ENCODE results near the gene POLG2.
"Not testable (repeated sequence)": the region's sequence is repeated elsewhere in the genome, so short reads cannot be mapped to it uniquely, and the experiment has no call there.

The POLG2 gene

GRCh38 chr17:64461788-64462187, 35.1 kb downstream of the POLG2 start:
- no peak overlapping the region for H3K27ac ChIP-seq (ENCODE audit: low read depth, low read length)
- H3K4me2 ChIP-seq (ENCODE audit: low read length): no peak overlapping the region
- no peak overlapping the region for H3K4me3 ChIP-seq (ENCODE audit: low read length)
- peaks cover 20% of the 10 kb centered on the region for H3K4me1 ChIP-seq (ENCODE audit: control insufficient read depth, low read length)
- H3K36me3 ChIP-seq (ENCODE audit: control insufficient read depth, low read length): peaks cover 79% of the 10 kb centered on the region
- H3K27me3 ChIP-seq (ENCODE audit: control insufficient read depth, low read length): no peaks in the 10 kb centered on the region
- no peaks in the 10 kb centered on the region for H4K20me1 ChIP-seq (ENCODE audit: control insufficient read depth, insufficient read depth, low read depth, low read length)
- H3K9me2 ChIP-seq (replicated peaks; ENCODE audit: control insufficient read depth, low read length): no peaks in the 10 kb centered on the region
- peaks cover 2% of the 10 kb centered on the region for H3F3A ChIP-seq (ENCODE audit: control insufficient read depth, insufficient read depth)
- no peaks in the 10 kb centered on the region for H3K9me3 ChIP-seq (ENCODE audit: control insufficient read depth, insufficient read depth, low read length)
- no peak for TF ChIP-seq EZH2phosphoT487 (IDR thresholded peaks at IDR 0.05; ENCODE audit: borderline replicate concordance, low read length)
- no peak for TF ChIP-seq CTCF (IDR thresholded peaks at IDR 0.05; ENCODE audit: low read depth, low read length, poor library complexity, severe bottlenecking)
- H3K79me2 ChIP-seq (ENCODE audit: control insufficient read depth, low read length): peaks cover 18% of the 10 kb centered on the region

GRCh38 chr17:64460955-64461354, 35.9 kb downstream of the POLG2 start:
- Histone ChIP-seq H3K9me3 (ENCODE audit: control insufficient read depth, insufficient read depth, low read length) (no peaks in the 10 kb centered on the region), H3K79me2 (ENCODE audit: control insufficient read depth, low read length) (peaks cover 21% of the 10 kb centered on the region), H3K27ac (ENCODE audit: low read depth, low read length) (no peak overlapping the region), H3K9me2 (replicated peaks; ENCODE audit: control insufficient read depth, low read length) (no peaks in the 10 kb centered on the region), H3F3A (ENCODE audit: control insufficient read depth, insufficient read depth) (peaks cover 9% of the 10 kb centered on the region), H3K4me3 (ENCODE audit: low read length) (no peak overlapping the region), H3K4me2 (ENCODE audit: low read length) (no peak overlapping the region), H3K27me3 (ENCODE audit: control insufficient read depth, low read length) (no peaks in the 10 kb centered on the region), H3K4me1 (ENCODE audit: control insufficient read depth, low read length) (peaks cover 27% of the 10 kb centered on the region), H4K20me1 (ENCODE audit: control insufficient read depth, insufficient read depth, low read depth, low read length) (no peaks in the 10 kb centered on the region), H3K36me3 (ENCODE audit: control insufficient read depth, low read length) (peaks cover 76% of the 10 kb centered on the region)
- no peak for TF ChIP-seq EZH2phosphoT487 (IDR thresholded peaks at IDR 0.05; ENCODE audit: borderline replicate concordance, low read length)
- no peak for TF ChIP-seq CTCF (IDR thresholded peaks at IDR 0.05; ENCODE audit: low read depth, low read length, poor library complexity, severe bottlenecking)

GRCh38 chr17:64459818-64460217, 37.0 kb downstream of the POLG2 start:
- H3F3A ChIP-seq (ENCODE audit: control insufficient read depth, insufficient read depth): peaks cover 19% of the 10 kb centered on the region
- not testable (repeated sequence) for H4K20me1 ChIP-seq (ENCODE audit: control insufficient read depth, insufficient read depth, low read depth, low read length); H3K4me2 ChIP-seq (ENCODE audit: low read length); H3K9me2 ChIP-seq (replicated peaks; ENCODE audit: control insufficient read depth, low read length); H3K4me3 ChIP-seq (ENCODE audit: low read length); H3K9me3 ChIP-seq (ENCODE audit: control insufficient read depth, insufficient read depth, low read length); H3K27ac ChIP-seq (ENCODE audit: low read depth, low read length); H3K27me3 ChIP-seq (ENCODE audit: control insufficient read depth, low read length)
- peaks cover 39% of the 10 kb centered on the region for H3K4me1 ChIP-seq (ENCODE audit: control insufficient read depth, low read length)
- peaks cover 26% of the 10 kb centered on the region for H3K79me2 ChIP-seq (ENCODE audit: control insufficient read depth, low read length)
- H3K36me3 ChIP-seq (ENCODE audit: control insufficient read depth, low read length): peaks cover 70% of the 10 kb centered on the region

- H3K9me3 ChIP-seq (ENCODE audit: control insufficient read depth, insufficient read depth, low read length): no peaks in the 10 kb centered on the region
- H3F3A ChIP-seq (ENCODE audit: control insufficient read depth, insufficient read depth): peaks cover 19% of the 10 kb centered on the region
- peaks cover 70% of the 10 kb centered on the region for H3K36me3 ChIP-seq (ENCODE audit: control insufficient read depth, low read length)
- H3K79me2 ChIP-seq (ENCODE audit: control insufficient read depth, low read length): peaks cover 31% of the 10 kb centered on the region
- H3K27ac ChIP-seq (ENCODE audit: low read depth, low read length): no peak overlapping the region
- no peak for TF ChIP-seq CTCF (IDR thresholded peaks at IDR 0.05; ENCODE audit: low read depth, low read length, poor library complexity, severe bottlenecking)
- TF ChIP-seq EZH2phosphoT487 (IDR thresholded peaks at IDR 0.05; ENCODE audit: borderline replicate concordance, low read length): no peak
- no peaks in the 10 kb centered on the region for H4K20me1 ChIP-seq (ENCODE audit: control insufficient read depth, insufficient read depth, low read depth, low read length)
- H3K27me3 ChIP-seq (ENCODE audit: control insufficient read depth, low read length): no peaks in the 10 kb centered on the region
- no peaks in the 10 kb centered on the region for H3K9me2 ChIP-seq (replicated peaks; ENCODE audit: control insufficient read depth, low read length)
- H3K4me1 ChIP-seq (ENCODE audit: control insufficient read depth, low read length): peaks cover 44% of the 10 kb centered on the region
- no peak overlapping the region for H3K4me2 ChIP-seq (ENCODE audit: low read length)
- no peak overlapping the region for H3K4me3 ChIP-seq (ENCODE audit: low read length)
These were observed 37.5 kb downstream of the POLG2 start for GRCh38 chr17:64459284-64459747.

All from DOHH2 (cell line).